ENCODE measurements around the gene ACSM3. TPM values are rescaled to one million over a fixed set of nuclear protein-coding genes. Genes with fewer than 3 reads are reported as not detected.

The ACSM3 gene
- total and polyA plus RNA-seq, 10 of the 15 experiments (the other 5 are each of a cell fraction or from before 2014, with no cell fraction given): 4.9 to 21.0 (median 7.0) TPM

- WGBS (ENCODE audit: insufficient coverage, insufficient replicate concordance, low lambda C conversion rate, missing lambda C conversion rate): 100% methylated on average over 1 of the region's 1 CpG
- H3K36me3 ChIP-seq (ENCODE audit: control insufficient read depth in 2 of 2, insufficient read depth in 2 of 2, low read length in 1 of 2): peaks cover 0 to 34% of the 10 kb centered on the region in 2 experiments; a peak in 2 of 4 replicates
- no peak overlapping the region for H3K27ac ChIP-seq (ENCODE audit: control insufficient read depth, insufficient read depth)
- RAD21 ChIA-PET (ENCODE audit: unreplicated experiment): no interaction called here
- peaks cover 4% of the 10 kb centered on the region; the same call in 1 of the 2 replicates for H3K4me1 ChIP-seq (ENCODE audit: control insufficient read depth, insufficient read depth, low read length)
- no peaks in the 10 kb centered on the region for H3K9me3 ChIP-seq (replicated peaks; ENCODE audit: control insufficient read depth, insufficient read depth, low read length)
- no peak overlapping the region for H3K4me2 ChIP-seq (ENCODE audit: control insufficient read depth, insufficient read depth)
- no peak for DNase-seq (ENCODE audit: low read depth, low spot score)
- H3K4me3 ChIP-seq: no peak overlapping the region
- H3K9ac ChIP-seq (ENCODE audit: control insufficient read depth, insufficient read depth, low read length): no peak overlapping the region
- no peaks in the 10 kb centered on the region for H3K27me3 ChIP-seq (replicated peaks in 1 of 2; ENCODE audit: control insufficient read depth in 2 of 2, insufficient read depth in 2 of 2, low read length in 1 of 2)
- in situ Hi-C loops (cut with MboI): no loop called here
- BruUV-seq (replicated peaks): no TSS peak
- peaks cover 18% of the 10 kb centered on the region for H3K79me2 ChIP-seq (ENCODE audit: control insufficient read depth, insufficient read depth, low read length)
- POLR2A ChIA-PET: interaction anchor here (0.6 kb wide), 1 partner anchor 1273 kb away, joined by 4 read pairs; the partner anchor contains the start of gene MOSMO
- H2AFZ ChIP-seq (ENCODE audit: control insufficient read depth, low read depth, low read length): no peak overlapping the region
- no peaks in the 10 kb centered on the region for H4K20me1 ChIP-seq (ENCODE audit: control insufficient read depth, insufficient read depth)
- CTCF ChIA-PET: no interaction called here
- no peak for FAIRE-seq
- SMC1A ChIA-PET (ENCODE audit: uncharacterized antibody, unreplicated experiment): interaction anchor here (0.7 kb wide), 1 partner anchor 29 kb away, joined by 4 read pairs; no protein-coding TSS in a partner anchor
- TF ChIP-seq RUNX3 (IDR thresholded peaks at IDR 0.05; ENCODE audit: low read length) (no peak), ZZZ3 (IDR thresholded peaks at IDR 0.05; ENCODE audit: control insufficient read depth, insufficient read length, low read depth) (no peak), IKZF2 (IDR thresholded peaks at IDR 0.05) (no peak), ZBTB4 (CRISPR knock-in tag; IDR thresholded peaks at IDR 0.05) (no peak), POLR2AphosphoS5 (IDR thresholded peaks at IDR 0.05; ENCODE audit: low read length) (no peak), SKIL (IDR thresholded peaks at IDR 0.05; ENCODE audit: low read depth, poor library complexity, severe bottlenecking) (no peak), CREB1 (IDR thresholded peaks at IDR 0.05; ENCODE audit: low read depth) (no peak), ZNF207 (IDR thresholded peaks at IDR 0.05; ENCODE audit: borderline replicate concordance) (no peak), RELA (IDR thresholded peaks at IDR 0.05; ENCODE audit: borderline replicate concordance, partially characterized antibody) (no peak), RAD21 (IDR thresholded peaks at IDR 0.05; ENCODE audit: insufficient read depth, low read depth, low read length) (no peak), KAT2A (conservative IDR thresholded peaks at IDR 0.05; ENCODE audit: control insufficient read depth, low read depth, low read length) (no peak), PRDM15 (CRISPR knock-in tag; IDR thresholded peaks at IDR 0.05) (no peak), ATF7 (IDR thresholded peaks at IDR 0.05; ENCODE audit: low read depth) (no peak), ZNF24 (IDR thresholded peaks at IDR 0.05) (no peak), TCF3 (IDR thresholded peaks at IDR 0.05; ENCODE audit: borderline replicate concordance, insufficient read depth, low read depth, low read length) (no peak), ZNF274 (IDR thresholded peaks at IDR 0.05; ENCODE audit: insufficient read depth, insufficient read length) (no peak), NFIC (IDR thresholded peaks at IDR 0.05; ENCODE audit: low read depth, low read length) (no peak), RBBP5 (conservative IDR thresholded peaks at IDR 0.05) (no peak)
- ATAC-seq: no peak
- intact Hi-C loops (cut with micrococcal nuclease; ENCODE audit: unreplicated experiment): no loop called here
Measured at GRCh38 chr16:20735490-20735889, 28.3 kb upstream of the ACSM3 start.
